ENCODE measurements around the gene SENP8. TPM values are rescaled to one million over a fixed set of nuclear protein-coding genes. Genes with fewer than 3 reads are reported as not detected.

Gene SENP8
- 1.7 to 2.1 TPM (median 1.8 TPM) in 5 replicates for total RNA-seq (2022; extraction: Qiagen RNA extraction)

GRCh38 chr15:72118017-72118978, at the start of gene SENP8, which contains the start of gene MYO9A:
Gene SENP8 (plus strand): TSS chr15:72118403. CDS start chr15:72139624, 21,221 bp downstream.
Gene MYO9A (minus strand): TSS chr15:72118150. CDS start chr15:72046563, 71,587 bp downstream.

Other genes starting within 250 kb of the SENP8 start
- 6.8 to 10.3 TPM (median 8.7 TPM) in 5 replicates for gene MYO9A, start 253 bp upstream of the SENP8 start, total RNA-seq (2022; extraction: Qiagen RNA extraction)
- 0.06 TPM in 1 of 5 replicates, not detected in the others for gene GRAMD2A, start 79.4 kb downstream of the SENP8 start, total RNA-seq (2022; extraction: Qiagen RNA extraction)
- gene PKM, start 112.8 kb downstream of the SENP8 start, total RNA-seq (2022; extraction: Qiagen RNA extraction): 3,236 to 3,629 TPM (median 3,548 TPM) in 5 replicates
- 48.8 to 66.0 TPM (median 65.6 TPM) in 5 replicates for gene PARP6, start 154.2 kb downstream of the SENP8 start, total RNA-seq (2022; extraction: Qiagen RNA extraction)
- 0.13 to 0.18 TPM (median 0.16 TPM) in 5 replicates for gene CELF6, start 201.8 kb downstream of the SENP8 start, total RNA-seq (2022; extraction: Qiagen RNA extraction)

All from A549 treated with CORT108297 at 1 μM for 4 hours (cell line).